ENCODE measurements around the gene HK3.

The HK3 gene

GRCh38 chr5:176866707-176867310, 32.3 kb downstream of the HK3 start:
- DNase-seq = no peak

GRCh38 chr5:176865964-176866363, 33.2 kb downstream of the HK3 start:
- no peak for DNase-seq

GRCh38 chr5:176864755-176865154, 34.4 kb downstream of the HK3 start:
- DNase-seq = no peak

- no peak for DNase-seq
These were observed 35.4 kb downstream of the HK3 start for GRCh38 chr5:176863765-176864098.

GRCh38 chr5:176863041-176863764, 35.9 kb downstream of the HK3 start:
- no peak for DNase-seq

- DNase-seq = no peak
These were observed 36.7 kb downstream of the HK3 start for GRCh38 chr5:176862330-176862995.

- no peak for DNase-seq
These were observed 37.9 kb downstream of the HK3 start for GRCh38 chr5:176861276-176861675.

- DNase-seq = no peak
These were observed 38.8 kb downstream of the HK3 start for GRCh38 chr5:176860381-176860780.

- no peak for DNase-seq
These were observed 39.2 kb downstream of the HK3 start for GRCh38 chr5:176859916-176860315.

GRCh38 chr5:176857894-176858273, 41.3 kb downstream of the HK3 start:
- no peak for DNase-seq

- DNase-seq = no peak
These were observed 41.8 kb downstream of the HK3 start for GRCh38 chr5:176857216-176857893.

GRCh38 chr5:176856746-176857145, 42.4 kb downstream of the HK3 start:
- DNase-seq = no peak

GRCh38 chr5:176855598-176855997, 43.5 kb downstream of the HK3 start:
- DNase-seq = no peak

- no peak for DNase-seq
These were observed 45.0 kb downstream of the HK3 start for GRCh38 chr5:176854164-176854563.

- DNase-seq = no peak
These were observed 45.9 kb downstream of the HK3 start for GRCh38 chr5:176853151-176853778.

- DNase-seq = no peak
These were observed 47.1 kb downstream of the HK3 start for GRCh38 chr5:176851871-176852658.

- DNase-seq = no peak
These were observed 47.8 kb downstream of the HK3 start for GRCh38 chr5:176851380-176851779.

GRCh38 chr5:176850371-176851245, 48.5 kb downstream of the HK3 start:
- no peak for DNase-seq

GRCh38 chr5:176849611-176850227, 49.4 kb downstream of the HK3 start:
- DNase-seq = no peak

- no peak for DNase-seq
These were observed 50.5 kb downstream of the HK3 start for GRCh38 chr5:176848651-176849050.

- no peak for DNase-seq
These were observed 51.3 kb downstream of the HK3 start for GRCh38 chr5:176847726-176848290.
